Measurements from ENCODE around the gene FBXO38. TPM values are rescaled to one million over a fixed set of nuclear protein-coding genes. Genes with fewer than 3 reads are reported as not detected.

The FBXO38 gene
- total and polyA plus RNA-seq, 9 of the 15 experiments (the other 6 are each of a cell fraction or from before 2014, with no cell fraction given) = 7.4 to 39.4 (median 29.3) TPM

- TF ChIP-seq, protein P1, sequence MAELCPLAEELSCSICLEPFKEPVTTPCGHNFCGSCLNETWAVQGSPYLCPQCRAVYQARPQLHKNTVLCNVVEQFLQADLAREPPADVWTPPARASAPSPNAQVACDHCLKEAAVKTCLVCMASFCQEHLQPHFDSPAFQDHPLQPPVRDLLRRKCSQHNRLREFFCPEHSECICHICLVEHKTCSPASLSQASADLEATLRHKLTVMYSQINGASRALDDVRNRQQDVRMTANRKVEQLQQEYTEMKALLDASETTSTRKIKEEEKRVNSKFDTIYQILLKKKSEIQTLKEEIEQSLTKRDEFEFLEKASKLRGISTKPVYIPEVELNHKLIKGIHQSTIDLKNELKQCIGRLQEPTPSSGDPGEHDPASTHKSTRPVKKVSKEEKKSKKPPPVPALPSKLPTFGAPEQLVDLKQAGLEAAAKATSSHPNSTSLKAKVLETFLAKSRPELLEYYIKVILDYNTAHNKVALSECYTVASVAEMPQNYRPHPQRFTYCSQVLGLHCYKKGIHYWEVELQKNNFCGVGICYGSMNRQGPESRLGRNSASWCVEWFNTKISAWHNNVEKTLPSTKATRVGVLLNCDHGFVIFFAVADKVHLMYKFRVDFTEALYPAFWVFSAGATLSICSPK (IDR thresholded peaks at IDR 0.05; ENCODE audit: borderline replicate concordance) = no peak
- TF ChIP-seq, protein P2, sequence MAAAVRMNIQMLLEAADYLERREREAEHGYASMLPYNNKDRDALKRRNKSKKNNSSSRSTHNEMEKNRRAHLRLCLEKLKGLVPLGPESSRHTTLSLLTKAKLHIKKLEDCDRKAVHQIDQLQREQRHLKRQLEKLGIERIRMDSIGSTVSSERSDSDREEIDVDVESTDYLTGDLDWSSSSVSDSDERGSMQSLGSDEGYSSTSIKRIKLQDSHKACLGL (CRISPR knock-in tag; IDR thresholded peaks at IDR 0.05; ENCODE audit: borderline replicate concordance, poor library complexity, severe bottlenecking) = no peak
- TF ChIP-seq GTF2A2 (tag; IDR thresholded peaks at IDR 0.05) = no peak
- no peak for TF ChIP-seq HCFC1 (IDR thresholded peaks at IDR 0.05; ENCODE audit: low read depth, low read length)
- TF ChIP-seq ZBTB43 (CRISPR knock-in tag; IDR thresholded peaks at IDR 0.05) = no peak
- no peak for TF ChIP-seq SRSF9 (IDR thresholded peaks at IDR 0.05; ENCODE audit: borderline replicate concordance, low read depth, low read length)
- TF ChIP-seq U2AF2 (optimal IDR thresholded peaks at IDR 0.05; ENCODE audit: low read depth, low read length) = no peak
- no peak for TF ChIP-seq RBM22 (IDR thresholded peaks at IDR 0.05; ENCODE audit: low read depth, low read length, poor library complexity, severe bottlenecking)
These were observed 74.5 kb downstream of the FBXO38 start (continued) for GRCh38 chr5:148458036-148458888.

Data from K562 (cell line).